ENCODE results near the gene KAZN.

The KAZN gene

GRCh38 chr1:14590411-14591180 lies 7.9 kb upstream of the KAZN start:
- DNase-seq, result no peak

GRCh38 chr1:14591600-14591999 lies 6.9 kb upstream of the KAZN start:
- DNase-seq, result no peak

- DNase-seq, result no peak
These were observed 6.4 kb upstream of the KAZN start for GRCh38 chr1:14592004-14592631.

- DNase-seq, result no peak
These were observed 5.2 kb upstream of the KAZN start for GRCh38 chr1:14593302-14593701.

- DNase-seq, result no peak
These were observed 4.4 kb upstream of the KAZN start for GRCh38 chr1:14594045-14594444.

- DNase-seq, result no peak
These were observed 1.9 kb upstream of the KAZN start for GRCh38 chr1:14596591-14596990.

- DNase-seq, result no peak
These were observed 1.0 kb upstream of the KAZN start for GRCh38 chr1:14597343-14598006.

GRCh38 chr1:14598007-14598497 lies 433 bp upstream of the KAZN start:
- no peak for DNase-seq

- no peak for DNase-seq
These were observed 802 bp downstream of the KAZN start for GRCh38 chr1:14599183-14599791.

GRCh38 chr1:14599800-14600199 lies 1.3 kb downstream of the KAZN start:
- no peak for DNase-seq

GRCh38 chr1:14600405-14601112 lies 2.1 kb downstream of the KAZN start:
- DNase-seq, result no peak

GRCh38 chr1:14602136-14602535 lies 3.7 kb downstream of the KAZN start:
- no peak for DNase-seq

GRCh38 chr1:14603645-14604044 lies 5.2 kb downstream of the KAZN start:
- no peak for DNase-seq

GRCh38 chr1:14604414-14604813 lies 5.9 kb downstream of the KAZN start:
- DNase-seq, result no peak

GRCh38 chr1:14605945-14606344 lies 7.5 kb downstream of the KAZN start:
- no peak for DNase-seq

GRCh38 chr1:14606632-14607031 lies 8.1 kb downstream of the KAZN start:
- DNase-seq, result no peak

- DNase-seq, result no peak
These were observed 8.8 kb downstream of the KAZN start for GRCh38 chr1:14607295-14607694.

GRCh38 chr1:14608308-14608707 lies 9.8 kb downstream of the KAZN start:
- DNase-seq, result no peak

GRCh38 chr1:14610761-14611160 lies 12.3 kb downstream of the KAZN start:
- no peak for DNase-seq

GRCh38 chr1:14611792-14612191 lies 13.3 kb downstream of the KAZN start:
- no peak for DNase-seq

GRCh38 chr1:14612256-14612655 lies 13.8 kb downstream of the KAZN start:
- no peak for DNase-seq

GRCh38 chr1:14613926-14614325 lies 15.4 kb downstream of the KAZN start:
- DNase-seq, result no peak

GRCh38 chr1:14614341-14614740 lies 15.9 kb downstream of the KAZN start:
- DNase-seq, result no peak

Measured in NCI-H226 (cell line).